Gastroesophageal sphincter (tissue), 3 donors: Measurements from ENCODE around the gene WWTR1.

Source experiments
- EP300 ChIP-seq: sonication (generic); formaldehyde crosslinking; IDR thresholded peaks from one replicate; pipeline ENCODE4 v1.6.1; 2017; ENCODE audit warnings: antibody characterized with exemption, mild to moderate bottlenecking
- POLR2A ChIP-seq, 2 donors: fragments of 450-650 bp; IDR thresholded peaks; one replicate each; pipeline ENCODE4 v1.6.1; 2017; ENCODE audit warnings: antibody characterized with exemption in 2 of 2, mild to moderate bottlenecking in 2 of 2, moderate library complexity in 1 of 2
- POLR2AphosphoS5 ChIP-seq: sonication (generic); formaldehyde crosslinking; IDR thresholded peaks from one replicate; pipeline ENCODE4 v1.6.1; 2017; ENCODE audit warnings: antibody characterized with exemption
- TF ChIP-seq, protein P1 (sequence below), 4 experiments: fragments of 200-600 bp in 2 of 4; fragments of 450-650 bp in 2 of 4; sonication (generic) in 1 of 4; IDR thresholded peaks; one replicate each; pipeline ENCODE4 v1.5.1; 2017 to 2019; ENCODE audit warnings: antibody characterized with exemption in 4 of 4, mild to moderate bottlenecking in 2 of 4, moderate library complexity in 2 of 4

DNA sequence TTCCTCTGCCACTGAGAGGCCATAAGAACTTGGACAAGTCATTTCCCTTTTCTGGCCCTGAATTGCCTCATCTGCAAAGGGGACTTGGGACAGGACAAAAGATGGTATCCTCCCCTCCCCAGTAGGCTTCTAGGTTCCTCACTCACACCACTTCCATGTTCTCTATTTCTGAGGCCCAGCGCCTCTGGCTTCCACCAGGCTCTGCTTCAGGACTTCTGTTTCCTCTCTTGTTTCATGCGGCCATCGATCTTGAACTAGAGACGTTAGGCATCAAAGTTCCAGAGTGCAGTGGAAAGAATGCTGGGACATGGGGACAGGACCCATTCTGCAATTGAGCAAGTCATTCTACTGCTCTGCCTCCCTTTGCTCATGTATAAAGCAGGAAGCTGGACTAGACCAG, 181.6 kb downstream of the WWTR1 start:
- TF ChIP-seq POLR2A (IDR thresholded peaks at IDR 0.05) (no peak), EP300 (no peak), POLR2AphosphoS5 (no peak)
- TF ChIP-seq, protein P1, sequence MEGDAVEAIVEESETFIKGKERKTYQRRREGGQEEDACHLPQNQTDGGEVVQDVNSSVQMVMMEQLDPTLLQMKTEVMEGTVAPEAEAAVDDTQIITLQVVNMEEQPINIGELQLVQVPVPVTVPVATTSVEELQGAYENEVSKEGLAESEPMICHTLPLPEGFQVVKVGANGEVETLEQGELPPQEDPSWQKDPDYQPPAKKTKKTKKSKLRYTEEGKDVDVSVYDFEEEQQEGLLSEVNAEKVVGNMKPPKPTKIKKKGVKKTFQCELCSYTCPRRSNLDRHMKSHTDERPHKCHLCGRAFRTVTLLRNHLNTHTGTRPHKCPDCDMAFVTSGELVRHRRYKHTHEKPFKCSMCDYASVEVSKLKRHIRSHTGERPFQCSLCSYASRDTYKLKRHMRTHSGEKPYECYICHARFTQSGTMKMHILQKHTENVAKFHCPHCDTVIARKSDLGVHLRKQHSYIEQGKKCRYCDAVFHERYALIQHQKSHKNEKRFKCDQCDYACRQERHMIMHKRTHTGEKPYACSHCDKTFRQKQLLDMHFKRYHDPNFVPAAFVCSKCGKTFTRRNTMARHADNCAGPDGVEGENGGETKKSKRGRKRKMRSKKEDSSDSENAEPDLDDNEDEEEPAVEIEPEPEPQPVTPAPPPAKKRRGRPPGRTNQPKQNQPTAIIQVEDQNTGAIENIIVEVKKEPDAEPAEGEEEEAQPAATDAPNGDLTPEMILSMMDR (IDR thresholded peaks at IDR 0.05), result no peak
